OCI-LY1 (cell line): Measurements from ENCODE around the gene HOXA7.

Experiments used
- H2AFZ ChIP-seq: fragments of 200-600 bp; sonication (generic), shearing (Covaris generic); 2 replicates; pipeline ENCODE4 v1.6.0; 2014; ENCODE audit warnings: antibody characterized with exemption, mild to moderate bottlenecking, low read length
- H3F3A ChIP-seq: fragments of 200-600 bp; sonication (generic), shearing (Covaris generic); 2 replicates; pipeline ENCODE4 v1.6.0; 2014; ENCODE audit warnings: mild to moderate bottlenecking, antibody characterized with exemption, low read length, moderate library complexity; ENCODE audit not compliant: insufficient read depth
- H3K27ac ChIP-seq: fragments of 200-600 bp; sonication (generic); 2 replicates; pipeline ENCODE4 v1.5.1; 2014; ENCODE audit warnings: low read length, mixed run types, mild to moderate bottlenecking, low read depth; ENCODE audit not compliant: poor library complexity, severe bottlenecking
- H3K27me3 ChIP-seq: fragments of 200-600 bp; sonication (generic); 2 replicates; pipeline ENCODE4 v1.6.0; 2014; ENCODE audit warnings: antibody characterized with exemption, mild to moderate bottlenecking, low read length, moderate library complexity; ENCODE audit not compliant: insufficient read depth
- H3K36me3 ChIP-seq: fragments of 200-600 bp; sonication (generic); 2 replicates; pipeline ENCODE4 v1.6.1; 2014; ENCODE audit warnings: mild to moderate bottlenecking, antibody characterized with exemption, low read length, moderate library complexity, mixed read lengths; ENCODE audit not compliant: insufficient read depth
- H3K4me1 ChIP-seq: fragments of 200-600 bp; sonication (generic); 2 replicates; pipeline ENCODE4 v1.5.1; 2014; ENCODE audit warnings: mild to moderate bottlenecking, low read length, moderate library complexity; ENCODE audit not compliant: insufficient read depth, severe bottlenecking
- H3K4me2 ChIP-seq: fragments of 200-600 bp; sonication (generic), shearing (Covaris generic); 2 replicates; pipeline ENCODE4 v1.6.1; 2014; ENCODE audit warnings: low read length
- H3K4me3 ChIP-seq: fragments of 200-600 bp; sonication (generic); 2 replicates; pipeline ENCODE4 v1.5.1; 2014; ENCODE audit warnings: low read length, low read depth, mild to moderate bottlenecking, mixed read lengths; ENCODE audit not compliant: poor library complexity, severe bottlenecking
- H3K79me2 ChIP-seq: fragments of 200-600 bp; shearing (Covaris generic); 2 replicates; pipeline ENCODE4 v1.6.1; 2016; ENCODE audit warnings: mixed run types, low read length, mixed read lengths; ENCODE audit not compliant: insufficient read depth
- H3K9ac ChIP-seq: fragments of 200-600 bp; sonication (generic), shearing (Covaris generic); 2 replicates; pipeline ENCODE4 v1.6.1; 2014; ENCODE audit warnings: mild to moderate bottlenecking, low read length, mixed read lengths
- H3K9me2 ChIP-seq: fragments of 200-600 bp; sonication (generic), shearing (Covaris generic); 2 replicates; pipeline ENCODE4 v1.6.1; 2014; ENCODE audit warnings: low read depth, mild to moderate bottlenecking, low read length, mixed read lengths
- H3K9me3 ChIP-seq: fragments of 200-600 bp; shearing (Covaris generic); 2 replicates; pipeline ENCODE4 v1.6.1; 2014; ENCODE audit warnings: low read length, mixed read lengths
- H4K20me1 ChIP-seq: fragments of 200-600 bp; sonication (generic), shearing (Covaris generic); 2 replicates; pipeline ENCODE4 v1.6.0; 2016; ENCODE audit warnings: mild to moderate bottlenecking, low read length; ENCODE audit not compliant: insufficient read depth
- CTCF ChIP-seq: fragments of 200-600 bp; sonication (generic), shearing (Covaris generic); IDR thresholded peaks from 2 replicates; pipeline ENCODE4 v1.5.1; 2017; ENCODE audit warnings: mild to moderate bottlenecking, antibody characterized with exemption, low read length, moderate library complexity, mixed read lengths
- EZH2 ChIP-seq: fragments of 200-600 bp; sonication (generic), shearing (Covaris generic); IDR thresholded peaks from 2 replicates; pipeline ENCODE4 v1.8.0; 2017; ENCODE audit warnings: borderline replicate concordance, mixed run types, mild to moderate bottlenecking, antibody characterized with exemption, low read length, moderate library complexity, mixed read lengths

The HOXA7 gene

GRCh38 chr7:27202018-27202861 lies 45.8 kb upstream of the HOXA7 start:
- H3K27ac ChIP-seq: no peak overlapping the region
- no peak overlapping the region for H2AFZ ChIP-seq
- no peak overlapping the region for H3K4me3 ChIP-seq
- H3K9ac ChIP-seq: no peak overlapping the region
- TF ChIP-seq CTCF (no peak), EZH2 (no peak)
- peak overlapping the region; percentile 86 for H3K4me2 ChIP-seq
- H3K79me2 ChIP-seq: no peaks in the 10 kb centered on the region
- no peaks in the 10 kb centered on the region for H3K36me3 ChIP-seq
- H3K27me3 ChIP-seq: peaks cover 5% of the 10 kb centered on the region; the same call in 1 of the 2 replicates
- no peaks in the 10 kb centered on the region for H4K20me1 ChIP-seq
- no peaks in the 10 kb centered on the region for H3F3A ChIP-seq
- H3K9me2 ChIP-seq: no peaks in the 10 kb centered on the region
- no peaks in the 10 kb centered on the region for H3K9me3 ChIP-seq
- peaks cover 32% of the 10 kb centered on the region for H3K4me1 ChIP-seq

GRCh38 chr7:27201580-27202017 lies 45.1 kb upstream of the HOXA7 start:
- Histone ChIP-seq H3K27me3 (peaks cover 5% of the 10 kb centered on the region; the same call in 1 of the 2 replicates), H3K4me3 (peak overlapping the region; percentile 69), H3K4me1 (peaks cover 32% of the 10 kb centered on the region), H3K79me2 (no peaks in the 10 kb centered on the region), H2AFZ (no peak overlapping the region), H3F3A (no peaks in the 10 kb centered on the region), H3K36me3 (no peaks in the 10 kb centered on the region), H3K9ac (no peak overlapping the region), H3K27ac (no peak overlapping the region), H3K4me2 (peak overlapping the region; percentile 86), H3K9me2 (no peaks in the 10 kb centered on the region), H3K9me3 (no peaks in the 10 kb centered on the region), H4K20me1 (no peaks in the 10 kb centered on the region)
- no peak for TF ChIP-seq EZH2
- TF ChIP-seq CTCF: no peak

GRCh38 chr7:27200761-27201579 lies 44.5 kb upstream of the HOXA7 start:
- Histone ChIP-seq H4K20me1 (no peaks in the 10 kb centered on the region), H3K4me1 (peaks cover 36% of the 10 kb centered on the region), H3K9me2 (no peaks in the 10 kb centered on the region), H3K79me2 (no peaks in the 10 kb centered on the region), H3K27ac (no peak overlapping the region), H3K27me3 (peaks cover 4% of the 10 kb centered on the region; the same call in 1 of the 2 replicates), H2AFZ (0 out of 2 replicates have a peak overlapping the region, but pooled peaks have one; percentile 12), H3F3A (no peaks in the 10 kb centered on the region), H3K9ac (peak overlapping the region; percentile 54; the same call in 1 of the 2 replicates), H3K4me3 (peak overlapping the region; percentile 69), H3K36me3 (no peaks in the 10 kb centered on the region), H3K4me2 (peak overlapping the region; percentile 86), H3K9me3 (no peaks in the 10 kb centered on the region)
- TF ChIP-seq EZH2 (no peak), CTCF (no peak)
